Measurements from ENCODE around the gene SMIM35. TPM values are rescaled to one million over a fixed set of nuclear protein-coding genes. Genes with fewer than 3 reads are reported as not detected.
A peak's percentile ranks its signal among the peaks of the same experiment; 100 is the strongest.

SMIM35 gene
- total RNA-seq, 1 donor from 2014 or later: not detected

- DNase-seq (ENCODE audit: low read depth): no peak
Measured at GRCh38 chr11:118002541-118003423, 84.0 kb downstream of the SMIM35 start.

- no peak for DNase-seq (ENCODE audit: low read depth)
Measured at GRCh38 chr11:118002010-118002540, 84.7 kb downstream of the SMIM35 start.

GRCh38 chr11:118001494-118001971 is 85.2 kb downstream of the SMIM35 start:
- no peak for DNase-seq (ENCODE audit: low read depth)

GRCh38 chr11:118000850-118001228 is 85.9 kb downstream of the SMIM35 start:
- DNase-seq (ENCODE audit: low read depth): no peak

- DNase-seq (ENCODE audit: low read depth): no peak
Measured at GRCh38 chr11:118000067-118000849, 86.5 kb downstream of the SMIM35 start.

- no peak for DNase-seq (ENCODE audit: low read depth)
Measured at GRCh38 chr11:117999354-117999993, 87.3 kb downstream of the SMIM35 start.

GRCh38 chr11:117998664-117999353 is 88.0 kb downstream of the SMIM35 start:
- no peak for DNase-seq (ENCODE audit: low read depth)

- DNase-seq (ENCODE audit: low read depth): no peak
Measured at GRCh38 chr11:117997823-117998579, 88.8 kb downstream of the SMIM35 start.

- no peak for DNase-seq (ENCODE audit: low read depth)
Measured at GRCh38 chr11:117997406-117997805, 89.4 kb downstream of the SMIM35 start.

- DNase-seq (ENCODE audit: low read depth): no peak
Measured at GRCh38 chr11:117996058-117996457, 90.7 kb downstream of the SMIM35 start.

GRCh38 chr11:117995472-117995871 is 91.3 kb downstream of the SMIM35 start:
- no peak for DNase-seq (ENCODE audit: low read depth)

- no peak for DNase-seq (ENCODE audit: low read depth)
Measured at GRCh38 chr11:117993988-117994745, 92.6 kb downstream of the SMIM35 start.

- DNase-seq (ENCODE audit: low read depth): peak; percentile 54
Measured at GRCh38 chr11:117992620-117993019, 94.1 kb downstream of the SMIM35 start.

- no peak for DNase-seq (ENCODE audit: low read depth)
Measured at GRCh38 chr11:117992136-117992535, 94.6 kb downstream of the SMIM35 start.

GRCh38 chr11:117989351-117990102 is 97.2 kb downstream of the SMIM35 start:
- no peak for DNase-seq (ENCODE audit: low read depth)

GRCh38 chr11:117986981-117987574 is 99.7 kb downstream of the SMIM35 start:
- DNase-seq (ENCODE audit: low read depth): no peak

- DNase-seq (ENCODE audit: low read depth): peak; percentile 27
Measured at GRCh38 chr11:117985953-117986887, 100.5 kb downstream of the SMIM35 start, which contains the start of gene IL10RA. Gene IL10RA (plus strand): TSS chr11:117986394. CDS start chr11:117986468, 74 bp downstream.
